ENCODE data around the gene CGRRF1.

The CGRRF1 gene

GRCh38 chr14:54580933-54581332, 71.2 kb downstream of the CGRRF1 start:
- no peak for DNase-seq

DNA sequence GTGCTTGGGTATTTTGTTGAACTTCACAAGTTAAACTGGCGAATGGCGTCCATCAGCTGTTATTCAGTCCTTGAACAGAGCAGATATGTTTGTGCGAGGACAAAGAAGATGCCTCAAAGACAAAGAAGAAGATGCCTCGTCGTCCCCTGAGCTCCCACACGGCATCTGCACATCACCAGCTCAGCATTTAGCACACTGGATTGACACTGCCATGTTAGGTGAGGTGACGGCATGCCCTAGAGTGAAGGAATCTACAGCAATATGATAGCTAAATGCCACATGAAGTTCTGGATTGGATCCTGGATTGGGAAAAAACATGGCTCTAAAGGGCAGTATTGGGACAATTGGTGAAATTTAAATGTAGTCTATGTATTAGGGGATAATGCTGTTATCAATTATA, 72.6 kb downstream of the CGRRF1 start:
- DNase-seq = no peak

- no peak for DNase-seq
Observed at GRCh38 chr14:54584097-54584496, 74.4 kb downstream of the CGRRF1 start.

DNA sequence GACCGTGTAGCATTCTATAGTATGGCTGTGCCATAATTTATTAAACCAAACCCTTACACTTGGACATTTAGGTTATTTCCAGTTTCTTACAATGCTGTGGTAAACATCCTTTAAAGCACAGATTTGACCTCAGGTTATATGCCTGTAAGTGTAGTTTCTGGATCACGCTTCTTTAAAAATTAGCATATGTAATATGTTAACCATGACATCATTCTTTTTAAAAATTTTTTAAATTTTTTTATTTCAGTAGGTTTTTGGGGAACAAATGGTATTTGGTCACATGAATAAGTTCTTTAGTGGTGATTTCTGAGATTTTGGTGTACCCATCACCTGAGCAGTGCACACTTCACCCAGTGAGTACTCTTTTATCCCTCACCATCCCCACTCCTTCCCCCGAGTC, 75.5 kb downstream of the CGRRF1 start:
- DNase-seq = no peak
